Liver (tissue), 9 donors: ENCODE data around the gene KIF15. TPM values are rescaled to one million over a fixed set of nuclear protein-coding genes. Genes with fewer than 3 reads are reported as not detected.

Experiments
- DNase-seq: peaks from one replicate; pipeline ENCODE4 v3.0.0-alpha.2; 2017; ENCODE audit warnings: low spot score
- H3K27ac ChIP-seq, 2 donors: one replicate each; pipeline ENCODE4 v1.7.0; 2013; ENCODE audit warnings: inconsistent platforms in 2 of 2, low read length in 2 of 2, control low read depth in 1 of 2, low read depth in 1 of 2, mild to moderate bottlenecking in 1 of 2
- H3K27me3 ChIP-seq, 4 donors: one replicate each; pipeline versions ENCODE4 v1.6.1 to v1.7.0; 2013; ENCODE audit warnings: low read length in 3 of 4, inconsistent platforms in 1 of 4, mild to moderate bottlenecking in 1 of 4, moderate library complexity in 1 of 4; ENCODE audit not compliant: control insufficient read depth in 4 of 4, insufficient read depth in 4 of 4
- H3K36me3 ChIP-seq, 4 donors: one replicate each; pipeline versions ENCODE4 v1.6.1 to v1.7.0; 2013; ENCODE audit warnings: low read length in 3 of 4, mild to moderate bottlenecking in 3 of 4, low read depth in 1 of 4, moderate library complexity in 1 of 4; ENCODE audit not compliant: control insufficient read depth in 4 of 4, insufficient read depth in 3 of 4
- H3K4me1 ChIP-seq, 4 donors: one replicate each; pipeline versions ENCODE4 v1.6.1 to v1.7.0; 2013; ENCODE audit warnings: low read length in 3 of 4, mild to moderate bottlenecking in 3 of 4, moderate library complexity in 1 of 4; ENCODE audit not compliant: control insufficient read depth in 4 of 4, insufficient read depth in 4 of 4
- H3K4me3 ChIP-seq, 3 donors: one replicate each; pipeline versions ENCODE4 v1.6.1 to v1.7.0; 2013; ENCODE audit warnings: low read length in 3 of 3, control low read depth in 1 of 3, low read depth in 1 of 3, mild to moderate bottlenecking in 1 of 3
- H3K9ac ChIP-seq, 2 donors: one replicate each; pipeline ENCODE4 v1.7.0; 2013; ENCODE audit warnings: low read length in 2 of 2, mild to moderate bottlenecking in 2 of 2, moderate library complexity in 2 of 2, control low read depth in 1 of 2, low read depth in 1 of 2
- H3K9me3 ChIP-seq, 4 donors: one replicate each; pipeline versions ENCODE4 v1.6.1 to v1.7.0; 2013; ENCODE audit warnings: low read length in 3 of 4; ENCODE audit not compliant: control insufficient read depth in 4 of 4
- EGR1 ChIP-seq, 2 donors: IDR thresholded peaks; 2 replicates each; pipeline ENCODE4 v1.6.1; 2016 to 2018; ENCODE audit warnings: antibody characterized with exemption in 2 of 2, low read depth in 2 of 2
- FOXA1 ChIP-seq: IDR thresholded peaks from 2 replicates; pipeline ENCODE4 v1.6.1; 2016; ENCODE audit warnings: antibody characterized with exemption
- FOXA2 ChIP-seq: IDR thresholded peaks from 2 replicates; pipeline ENCODE4 v1.6.1; 2016; ENCODE audit warnings: antibody characterized with exemption
- GABPA ChIP-seq, 2 donors: IDR thresholded peaks in 1 of 2; conservative IDR thresholded peaks in 1 of 2; 2 replicates each; pipeline ENCODE4 v1.6.1; 2016; ENCODE audit warnings: antibody characterized with exemption in 2 of 2, mild to moderate bottlenecking in 1 of 2, moderate library complexity in 1 of 2
- HNF4A ChIP-seq, 2 donors: conservative IDR thresholded peaks; 2 replicates each; pipeline ENCODE4 v1.6.1; 2016; ENCODE audit warnings: antibody characterized with exemption in 2 of 2, mild to moderate bottlenecking in 2 of 2
- HNF4G ChIP-seq: IDR thresholded peaks from 2 replicates; pipeline ENCODE4 v1.6.1; 2016; ENCODE audit warnings: antibody characterized with exemption
- JUND ChIP-seq, 2 donors: IDR thresholded peaks; 2 replicates each; pipeline ENCODE4 v1.6.1; 2016; ENCODE audit warnings: antibody characterized with exemption in 2 of 2
- NR2F2 ChIP-seq: IDR thresholded peaks from 2 replicates; pipeline ENCODE4 v1.6.1; 2016; ENCODE audit warnings: antibody characterized with exemption
- RAD21 ChIP-seq, 2 donors: IDR thresholded peaks; 2 replicates each; pipeline ENCODE4 v1.6.1; 2016; ENCODE audit warnings: antibody characterized with exemption in 2 of 2, mild to moderate bottlenecking in 2 of 2
- RXRA ChIP-seq, 2 donors: IDR thresholded peaks; 2 replicates each; pipeline ENCODE4 v1.6.1; 2017 to 2018; ENCODE audit warnings: antibody characterized with exemption in 2 of 2, mild to moderate bottlenecking in 1 of 2
- SP1 ChIP-seq: IDR thresholded peaks from 2 replicates; pipeline ENCODE4 v1.6.1; 2018; ENCODE audit warnings: antibody characterized with exemption, mild to moderate bottlenecking
- TAF1 ChIP-seq: conservative IDR thresholded peaks from 2 replicates; pipeline ENCODE4 v1.6.1; 2016; ENCODE audit warnings: antibody characterized with exemption, mild to moderate bottlenecking
- YY1 ChIP-seq: IDR thresholded peaks from 2 replicates; pipeline ENCODE4 v1.6.1; 2016; ENCODE audit warnings: antibody characterized with exemption, mild to moderate bottlenecking
- WGBS: extraction: QIAGEN DNeasy Blood & Tissue Kit; methylation state at CpG from one replicate; pipeline ENCODE4 v1.1.7; 2013; 5-methylcytosine and 5-hydroxymethylcytosine counted together
- polyA plus RNA-seq, 2 donors: library from polyadenylated mRNA; stranded (reverse) in 1 of 2; unstranded in 1 of 2; fragments of 200-250 nt in 1 of 2; fragments of >200 nt in 1 of 2; fragmentation: Nextera tagmentation in 1 of 2; extraction: Ambion mirVana in 1 of 2; gene quantifications; one replicate each; pipeline versions ENCODE4 v1.2.1 to v1.2.3, GENCODE V29; 2013 to 2015
- total RNA-seq, 2 donors: library from RNA; depleted of rRNA; stranded (reverse); fragments of >200 nt; gene quantifications; one replicate each; pipeline ENCODE4 v1.2.3, GENCODE V29; 2014
- TF ChIP-seq, protein P1 (sequence below): IDR thresholded peaks from 2 replicates; pipeline ENCODE4 v1.6.1; 2016; ENCODE audit warnings: antibody characterized with exemption
- TF ChIP-seq, protein P2 (sequence below): IDR thresholded peaks from 2 replicates; pipeline ENCODE4 v1.6.1; 2016; ENCODE audit warnings: antibody characterized with exemption, mild to moderate bottlenecking
- TF ChIP-seq, protein P3 (sequence below): IDR thresholded peaks from 2 replicates; pipeline ENCODE4 v1.6.1; 2016; ENCODE audit warnings: antibody characterized with exemption
- TF ChIP-seq, protein P4 (sequence below): fragments of 150-350 bp; IDR thresholded peaks from 2 replicates; pipeline ENCODE4 v1.5.1; 2017; ENCODE audit warnings: improper control_type of control experiment, low read depth, low read length; ENCODE audit not compliant: missing input control
- TF ChIP-seq, protein P5 (sequence below): IDR thresholded peaks from 2 replicates; pipeline ENCODE4 v1.6.1; 2016; ENCODE audit warnings: antibody characterized with exemption
- donor health status: healthy.
- donor health status: healthy.
- donor health status: healthy.
- donor health status: healthy.
- donor health status: healthy.

The KIF15 gene
- total and polyA plus RNA-seq, 4 donors, result under 0.01 to 15.9 (median 0.24) TPM

DNA sequence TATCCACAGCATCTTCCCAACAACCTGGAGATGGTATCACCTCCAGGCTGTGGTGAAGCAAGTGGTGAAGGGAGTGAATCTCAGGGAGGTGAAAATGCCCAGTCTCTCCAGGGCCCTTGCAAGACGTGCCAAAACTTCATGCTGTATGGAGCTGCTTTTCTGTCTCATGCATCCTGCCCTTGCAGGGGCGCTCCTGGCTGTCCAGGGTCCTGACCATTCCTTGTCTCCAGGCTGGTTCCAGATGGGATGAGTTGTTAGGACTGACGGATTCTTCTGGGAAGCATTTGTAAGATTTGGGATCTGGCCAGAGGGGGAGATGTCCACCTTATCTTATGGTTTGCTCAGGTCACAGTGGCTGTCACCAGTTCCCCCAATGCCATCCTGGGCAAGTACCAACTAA lies 128.7 kb downstream of the KIF15 start:
- DNase-seq, result no peak
- H3K9me3 ChIP-seq, result no peaks in the 10 kb centered on the region
- no peaks in the 10 kb centered on the region for H3K36me3 ChIP-seq
- no peaks in the 10 kb centered on the region for H3K27me3 ChIP-seq
- H3K4me3 ChIP-seq, result no peak overlapping the region
- TF ChIP-seq EGR1 (IDR thresholded peaks at IDR 0.05; ENCODE audit: low read depth in 2 of 2) (no peak), GABPA (IDR thresholded peaks at IDR 0.05 in 1 of 2, conservative IDR thresholded peaks at IDR 0.05 in 1 of 2) (no peak), JUND (IDR thresholded peaks at IDR 0.05) (no peak), TAF1 (no peak), RXRA (IDR thresholded peaks at IDR 0.05) (no peak), SP1 (no peak), FOXA2 (no peak), NR2F2 (no peak), FOXA1 (no peak), HNF4G (no peak), HNF4A (conservative IDR thresholded peaks at IDR 0.05) (no peak), YY1 (no peak), RAD21 (IDR thresholded peaks at IDR 0.05) (no peak)
- TF ChIP-seq, protein P1, sequence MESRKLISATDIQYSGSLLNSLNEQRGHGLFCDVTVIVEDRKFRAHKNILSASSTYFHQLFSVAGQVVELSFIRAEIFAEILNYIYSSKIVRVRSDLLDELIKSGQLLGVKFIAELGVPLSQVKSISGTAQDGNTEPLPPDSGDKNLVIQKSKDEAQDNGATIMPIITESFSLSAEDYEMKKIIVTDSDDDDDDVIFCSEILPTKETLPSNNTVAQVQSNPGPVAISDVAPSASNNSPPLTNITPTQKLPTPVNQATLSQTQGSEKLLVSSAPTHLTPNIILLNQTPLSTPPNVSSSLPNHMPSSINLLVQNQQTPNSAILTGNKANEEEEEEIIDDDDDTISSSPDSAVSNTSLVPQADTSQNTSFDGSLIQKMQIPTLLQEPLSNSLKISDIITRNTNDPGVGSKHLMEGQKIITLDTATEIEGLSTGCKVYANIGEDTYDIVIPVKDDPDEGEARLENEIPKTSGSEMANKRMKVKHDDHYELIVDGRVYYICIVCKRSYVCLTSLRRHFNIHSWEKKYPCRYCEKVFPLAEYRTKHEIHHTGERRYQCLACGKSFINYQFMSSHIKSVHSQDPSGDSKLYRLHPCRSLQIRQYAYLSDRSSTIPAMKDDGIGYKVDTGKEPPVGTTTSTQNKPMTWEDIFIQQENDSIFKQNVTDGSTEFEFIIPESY, result no peak
- TF ChIP-seq, protein P2, sequence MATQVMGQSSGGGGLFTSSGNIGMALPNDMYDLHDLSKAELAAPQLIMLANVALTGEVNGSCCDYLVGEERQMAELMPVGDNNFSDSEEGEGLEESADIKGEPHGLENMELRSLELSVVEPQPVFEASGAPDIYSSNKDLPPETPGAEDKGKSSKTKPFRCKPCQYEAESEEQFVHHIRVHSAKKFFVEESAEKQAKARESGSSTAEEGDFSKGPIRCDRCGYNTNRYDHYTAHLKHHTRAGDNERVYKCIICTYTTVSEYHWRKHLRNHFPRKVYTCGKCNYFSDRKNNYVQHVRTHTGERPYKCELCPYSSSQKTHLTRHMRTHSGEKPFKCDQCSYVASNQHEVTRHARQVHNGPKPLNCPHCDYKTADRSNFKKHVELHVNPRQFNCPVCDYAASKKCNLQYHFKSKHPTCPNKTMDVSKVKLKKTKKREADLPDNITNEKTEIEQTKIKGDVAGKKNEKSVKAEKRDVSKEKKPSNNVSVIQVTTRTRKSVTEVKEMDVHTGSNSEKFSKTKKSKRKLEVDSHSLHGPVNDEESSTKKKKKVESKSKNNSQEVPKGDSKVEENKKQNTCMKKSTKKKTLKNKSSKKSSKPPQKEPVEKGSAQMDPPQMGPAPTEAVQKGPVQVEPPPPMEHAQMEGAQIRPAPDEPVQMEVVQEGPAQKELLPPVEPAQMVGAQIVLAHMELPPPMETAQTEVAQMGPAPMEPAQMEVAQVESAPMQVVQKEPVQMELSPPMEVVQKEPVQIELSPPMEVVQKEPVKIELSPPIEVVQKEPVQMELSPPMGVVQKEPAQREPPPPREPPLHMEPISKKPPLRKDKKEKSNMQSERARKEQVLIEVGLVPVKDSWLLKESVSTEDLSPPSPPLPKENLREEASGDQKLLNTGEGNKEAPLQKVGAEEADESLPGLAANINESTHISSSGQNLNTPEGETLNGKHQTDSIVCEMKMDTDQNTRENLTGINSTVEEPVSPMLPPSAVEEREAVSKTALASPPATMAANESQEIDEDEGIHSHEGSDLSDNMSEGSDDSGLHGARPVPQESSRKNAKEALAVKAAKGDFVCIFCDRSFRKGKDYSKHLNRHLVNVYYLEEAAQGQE, result no peak
- TF ChIP-seq, protein P3, sequence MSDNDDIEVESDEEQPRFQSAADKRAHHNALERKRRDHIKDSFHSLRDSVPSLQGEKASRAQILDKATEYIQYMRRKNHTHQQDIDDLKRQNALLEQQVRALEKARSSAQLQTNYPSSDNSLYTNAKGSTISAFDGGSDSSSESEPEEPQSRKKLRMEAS, result no peak
- TF ChIP-seq, protein P4, sequence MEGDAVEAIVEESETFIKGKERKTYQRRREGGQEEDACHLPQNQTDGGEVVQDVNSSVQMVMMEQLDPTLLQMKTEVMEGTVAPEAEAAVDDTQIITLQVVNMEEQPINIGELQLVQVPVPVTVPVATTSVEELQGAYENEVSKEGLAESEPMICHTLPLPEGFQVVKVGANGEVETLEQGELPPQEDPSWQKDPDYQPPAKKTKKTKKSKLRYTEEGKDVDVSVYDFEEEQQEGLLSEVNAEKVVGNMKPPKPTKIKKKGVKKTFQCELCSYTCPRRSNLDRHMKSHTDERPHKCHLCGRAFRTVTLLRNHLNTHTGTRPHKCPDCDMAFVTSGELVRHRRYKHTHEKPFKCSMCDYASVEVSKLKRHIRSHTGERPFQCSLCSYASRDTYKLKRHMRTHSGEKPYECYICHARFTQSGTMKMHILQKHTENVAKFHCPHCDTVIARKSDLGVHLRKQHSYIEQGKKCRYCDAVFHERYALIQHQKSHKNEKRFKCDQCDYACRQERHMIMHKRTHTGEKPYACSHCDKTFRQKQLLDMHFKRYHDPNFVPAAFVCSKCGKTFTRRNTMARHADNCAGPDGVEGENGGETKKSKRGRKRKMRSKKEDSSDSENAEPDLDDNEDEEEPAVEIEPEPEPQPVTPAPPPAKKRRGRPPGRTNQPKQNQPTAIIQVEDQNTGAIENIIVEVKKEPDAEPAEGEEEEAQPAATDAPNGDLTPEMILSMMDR, result no peak
- TF ChIP-seq, protein P5, sequence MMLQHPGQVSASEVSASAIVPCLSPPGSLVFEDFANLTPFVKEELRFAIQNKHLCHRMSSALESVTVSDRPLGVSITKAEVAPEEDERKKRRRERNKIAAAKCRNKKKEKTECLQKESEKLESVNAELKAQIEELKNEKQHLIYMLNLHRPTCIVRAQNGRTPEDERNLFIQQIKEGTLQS, result no peak
- no peak overlapping the region for H3K27ac ChIP-seq
- WGBS, result 46% methylated on average over 3 of the region's 3 CpGs
- H3K9ac ChIP-seq, result no peak overlapping the region
- H3K4me1 ChIP-seq, result no peaks in the 10 kb centered on the region

DNA sequence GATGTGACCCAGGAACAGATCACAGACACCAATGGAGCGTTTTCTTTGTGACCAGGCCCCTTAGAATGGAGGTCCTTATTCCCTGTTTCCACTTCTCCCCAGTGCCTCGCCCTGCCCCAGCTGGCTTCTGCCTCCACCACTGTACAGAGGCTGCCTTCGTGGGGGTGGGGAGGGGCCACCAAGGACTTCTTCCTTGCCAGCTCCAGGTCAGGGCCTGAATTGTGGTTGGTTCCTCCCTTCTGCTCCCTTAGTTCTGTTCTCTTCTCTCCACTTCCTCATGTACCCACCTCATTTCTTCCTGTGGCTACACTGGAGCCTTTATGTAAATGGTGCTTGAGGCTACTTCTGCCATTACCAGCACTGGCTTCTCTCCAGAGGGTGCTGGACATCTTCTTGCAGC lies 129.3 kb downstream of the KIF15 start:
- Histone ChIP-seq H3K36me3 (no peaks in the 10 kb centered on the region), H3K27me3 (no peaks in the 10 kb centered on the region), H3K9ac (no peak overlapping the region), H3K4me1 (no peaks in the 10 kb centered on the region), H3K9me3 (no peaks in the 10 kb centered on the region), H3K4me3 (no peak overlapping the region), H3K27ac (no peak overlapping the region)
- no peak for DNase-seq
- 71% methylated on average over 3 of the region's 3 CpGs for WGBS
- TF ChIP-seq JUND (IDR thresholded peaks at IDR 0.05), result no peak
- TF ChIP-seq, protein P2, result no peak
- TF ChIP-seq HNF4A (conservative IDR thresholded peaks at IDR 0.05), result no peak
- TF ChIP-seq, protein P4, result no peak
- TF ChIP-seq YY1, result no peak
- no peak for TF ChIP-seq TAF1
